SK-N-MC (cell line): ENCODE measurements around the gene PTPMT1.
A peak's percentile ranks its signal among the peaks of the same experiment; 100 is the strongest.

Experiments
- DNase-seq: peaks from one replicate; pipeline ENCODE4 v3.0.0-alpha.2; 2011; ENCODE audit warnings: low read depth, low spot score
- H3K27ac ChIP-seq: fragments of 200-600 bp; sonication (generic); 2 replicates; pipeline ENCODE4 v1.5.1; 2016; ENCODE audit warnings: mixed run types
- H3K36me3 ChIP-seq: fragments of 200-600 bp; sonication (generic); 2 replicates; pipeline ENCODE4 v1.6.1; 2017; ENCODE audit warnings: antibody characterized with exemption, low read length, mixed read lengths; ENCODE audit not compliant: insufficient read depth
- H3K4me3 ChIP-seq: fragments of 200-600 bp; sonication (generic); 2 replicates; pipeline ENCODE4 v1.5.1; 2016
- H3K9ac ChIP-seq: fragments of 200-600 bp; sonication (generic); 2 replicates; pipeline ENCODE4 v1.8.0; 2017; ENCODE audit warnings: mixed run types, mixed read lengths; ENCODE audit not compliant: insufficient read length
- H3K9me3 ChIP-seq: fragments of 200-600 bp; sonication (generic); 2 replicates; pipeline ENCODE4 v1.6.1; 2017; ENCODE audit warnings: low read depth, mild to moderate bottlenecking, antibody characterized with exemption, low read length, moderate library complexity, mixed read lengths
- EZH2 ChIP-seq: fragments of 200-600 bp; sonication (generic); IDR thresholded peaks from one replicate; pipeline ENCODE4 v1.6.1; 2017; ENCODE audit warnings: antibody characterized with exemption
- FOXP2 ChIP-seq: optimal IDR thresholded peaks from 2 replicates; pipeline ENCODE3; 2011; ENCODE audit warnings: mild to moderate bottlenecking, moderate library complexity; ENCODE audit not compliant: insufficient read depth; ENCODE audit errors: extremely low read length, control extremely low read depth
- POLR2AphosphoS5 ChIP-seq: IDR thresholded peaks from 2 replicates; pipeline ENCODE4 v1.6.1; 2012; ENCODE audit warnings: mild to moderate bottlenecking, low read depth, low read length, borderline replicate concordance

Gene PTPMT1

GRCh38 chr11:47593934-47594855 lies 28.8 kb downstream of the PTPMT1 start, which contains the start of gene C1QTNF4:
Gene C1QTNF4, minus strand, starts transcription at chr11:47594411. Its CDS starts 3,601 bp downstream, at chr11:47590810.
- peak within 1 kb of the TSS; percentile 15 for H3K9ac ChIP-seq
- no peaks in the 10 kb centered on the region for H3K36me3 ChIP-seq
- no peak for DNase-seq
- TF ChIP-seq FOXP2 (no peak), POLR2AphosphoS5 (no peak), EZH2 (no peak)
- H3K9me3 ChIP-seq: no peaks in the 10 kb centered on the region
- H3K27ac ChIP-seq: no peak within 1 kb of the TSS
- H3K4me3 ChIP-seq: peak within 1 kb of the TSS; percentile 64

- Histone ChIP-seq H3K9me3 (no peaks in the 10 kb centered on the region), H3K36me3 (no peaks in the 10 kb centered on the region), H3K9ac (no peak overlapping the region), H3K27ac (no peak overlapping the region), H3K4me3 (no peak overlapping the region)
- TF ChIP-seq EZH2 (no peak), POLR2AphosphoS5 (no peak), FOXP2 (no peak)
- no peak for DNase-seq
Observed at GRCh38 chr11:47595029-47595428, 29.6 kb downstream of the PTPMT1 start.

GRCh38 chr11:47595967-47596366 lies 30.6 kb downstream of the PTPMT1 start:
- H3K4me3 ChIP-seq: no peak overlapping the region
- no peak overlapping the region for H3K9ac ChIP-seq
- no peaks in the 10 kb centered on the region for H3K9me3 ChIP-seq
- DNase-seq: no peak
- TF ChIP-seq FOXP2 (no peak), POLR2AphosphoS5 (no peak), EZH2 (no peak)
- no peaks in the 10 kb centered on the region for H3K36me3 ChIP-seq
- no peak overlapping the region for H3K27ac ChIP-seq

GRCh38 chr11:47599902-47600301 lies 34.5 kb downstream of the PTPMT1 start:
- Histone ChIP-seq H3K27ac (no peak overlapping the region), H3K9ac (no peak overlapping the region), H3K36me3 (no peaks in the 10 kb centered on the region), H3K4me3 (no peak overlapping the region), H3K9me3 (no peaks in the 10 kb centered on the region)
- no peak for DNase-seq
- TF ChIP-seq FOXP2 (no peak), POLR2AphosphoS5 (no peak), EZH2 (no peak)

- Histone ChIP-seq H3K27ac (no peak overlapping the region), H3K4me3 (no peak overlapping the region), H3K9me3 (no peaks in the 10 kb centered on the region), H3K9ac (no peak overlapping the region), H3K36me3 (no peaks in the 10 kb centered on the region)
- no peak for DNase-seq
- no peak for TF ChIP-seq EZH2
- TF ChIP-seq POLR2AphosphoS5: no peak
- TF ChIP-seq FOXP2: no peak
Observed at GRCh38 chr11:47603295-47603694, 37.9 kb downstream of the PTPMT1 start.

- DNase-seq: no peak
- no peak overlapping the region for H3K4me3 ChIP-seq
- no peak overlapping the region for H3K9ac ChIP-seq
- no peak overlapping the region for H3K27ac ChIP-seq
- H3K9me3 ChIP-seq: no peaks in the 10 kb centered on the region
- TF ChIP-seq FOXP2: no peak
- no peak for TF ChIP-seq EZH2
- TF ChIP-seq POLR2AphosphoS5: no peak
- no peaks in the 10 kb centered on the region for H3K36me3 ChIP-seq
Observed at GRCh38 chr11:47605921-47606320, 40.5 kb downstream of the PTPMT1 start.

GRCh38 chr11:47606731-47607130 lies 41.3 kb downstream of the PTPMT1 start:
- DNase-seq: no peak
- Histone ChIP-seq H3K9me3 (no peaks in the 10 kb centered on the region), H3K27ac (no peak overlapping the region)

GRCh38 chr11:47607380-47607779 lies 42.0 kb downstream of the PTPMT1 start:
- no peak overlapping the region for H3K27ac ChIP-seq
- H3K4me3 ChIP-seq: no peak overlapping the region
- no peak overlapping the region for H3K9ac ChIP-seq
- DNase-seq: no peak
- no peaks in the 10 kb centered on the region for H3K9me3 ChIP-seq
- no peaks in the 10 kb centered on the region for H3K36me3 ChIP-seq
- TF ChIP-seq EZH2 (no peak), FOXP2 (no peak), POLR2AphosphoS5 (no peak)

More at GRCh38 chr11:47606731-47607130, 41.3 kb downstream of the PTPMT1 start:
- TF ChIP-seq POLR2AphosphoS5: no peak
- TF ChIP-seq FOXP2: no peak
- no peak for TF ChIP-seq EZH2
- no peaks in the 10 kb centered on the region for H3K36me3 ChIP-seq
- no peak overlapping the region for H3K4me3 ChIP-seq
- H3K9ac ChIP-seq: no peak overlapping the region

GRCh38 chr11:47609675-47610074 lies 44.3 kb downstream of the PTPMT1 start:
- Histone ChIP-seq H3K36me3 (no peaks in the 10 kb centered on the region), H3K27ac (no peak overlapping the region), H3K9ac (no peak overlapping the region), H3K4me3 (no peak overlapping the region), H3K9me3 (no peaks in the 10 kb centered on the region)
- no peak for DNase-seq
- TF ChIP-seq FOXP2 (no peak), EZH2 (no peak), POLR2AphosphoS5 (no peak)
